RWPE1 (cell line): ENCODE results near the gene NCAN.
"Not testable (repeated sequence)": the region's sequence is repeated elsewhere in the genome, so short reads cannot be mapped to it uniquely, and the experiment has no call there.

Experiments used
- CTCF ChIA-PET: fragments of 350-600 bp; sonication (Branson Sonifier 250); formaldehyde crosslinking; extraction: SDS; loops from one replicate; lab custom pipeline; 2021; lab: Yijun Ruan, JAX
- POLR2A ChIA-PET: fragments of 400-600 bp; formaldehyde crosslinking; extraction: SDS; loops from one replicate; lab custom pipeline; 2020; ENCODE audit warnings: antibody characterized with exemption; ENCODE audit not compliant: low non-redundant PET; lab: Yijun Ruan, JAX
- DNase-seq: peaks from one replicate; pipeline ENCODE4 v3.0.0; 2012; ENCODE audit warnings: low spot score
- H3K27ac ChIP-seq: fragments of 450-650 bp; 2 replicates; pipeline ENCODE4 v1.5.1; 2017
- TF ChIP-seq, protein P1 (sequence below): fragments of 450-650 bp; conservative IDR thresholded peaks from 2 replicates; pipeline ENCODE4 v1.5.1; 2017; ENCODE audit warnings: low read depth, mild to moderate bottlenecking

NCAN gene

DNA sequence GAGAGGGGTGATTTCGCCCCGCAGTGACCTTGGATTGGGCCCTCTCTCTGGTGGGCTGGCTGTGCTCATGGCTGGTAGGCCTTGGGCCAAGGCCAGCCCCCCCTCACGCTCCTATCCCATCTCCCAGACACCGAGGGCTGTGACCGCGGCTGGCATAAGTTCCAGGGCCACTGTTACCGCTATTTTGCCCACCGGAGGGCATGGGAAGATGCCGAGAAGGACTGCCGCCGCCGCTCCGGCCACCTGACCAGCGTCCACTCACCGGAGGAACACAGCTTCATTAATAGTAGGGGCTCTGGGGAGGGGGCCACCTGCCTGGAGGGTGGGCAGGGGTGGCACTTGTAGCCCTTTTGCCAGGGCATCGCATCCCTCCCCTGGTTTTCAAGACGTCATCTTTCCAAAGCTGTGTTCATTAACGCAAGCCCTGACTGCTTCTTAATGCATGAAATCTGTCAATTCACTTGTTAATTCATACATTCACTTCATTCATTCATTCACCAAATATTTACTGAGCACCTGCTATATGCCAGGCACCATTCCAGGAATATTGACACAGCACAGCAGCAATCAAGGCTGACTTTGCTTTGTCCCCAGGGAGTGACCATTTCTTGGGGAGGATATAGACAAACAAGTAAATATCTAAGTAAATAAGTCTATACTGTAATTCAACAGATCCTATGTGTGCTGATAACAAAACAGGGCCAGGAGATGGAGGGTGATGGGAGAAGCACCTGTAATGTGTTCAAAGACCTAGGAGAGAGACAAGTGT lies 26.6 kb downstream of the NCAN start:
- POLR2A ChIA-PET, result no interaction called here
- no peak for DNase-seq
- TF ChIP-seq, protein P1, sequence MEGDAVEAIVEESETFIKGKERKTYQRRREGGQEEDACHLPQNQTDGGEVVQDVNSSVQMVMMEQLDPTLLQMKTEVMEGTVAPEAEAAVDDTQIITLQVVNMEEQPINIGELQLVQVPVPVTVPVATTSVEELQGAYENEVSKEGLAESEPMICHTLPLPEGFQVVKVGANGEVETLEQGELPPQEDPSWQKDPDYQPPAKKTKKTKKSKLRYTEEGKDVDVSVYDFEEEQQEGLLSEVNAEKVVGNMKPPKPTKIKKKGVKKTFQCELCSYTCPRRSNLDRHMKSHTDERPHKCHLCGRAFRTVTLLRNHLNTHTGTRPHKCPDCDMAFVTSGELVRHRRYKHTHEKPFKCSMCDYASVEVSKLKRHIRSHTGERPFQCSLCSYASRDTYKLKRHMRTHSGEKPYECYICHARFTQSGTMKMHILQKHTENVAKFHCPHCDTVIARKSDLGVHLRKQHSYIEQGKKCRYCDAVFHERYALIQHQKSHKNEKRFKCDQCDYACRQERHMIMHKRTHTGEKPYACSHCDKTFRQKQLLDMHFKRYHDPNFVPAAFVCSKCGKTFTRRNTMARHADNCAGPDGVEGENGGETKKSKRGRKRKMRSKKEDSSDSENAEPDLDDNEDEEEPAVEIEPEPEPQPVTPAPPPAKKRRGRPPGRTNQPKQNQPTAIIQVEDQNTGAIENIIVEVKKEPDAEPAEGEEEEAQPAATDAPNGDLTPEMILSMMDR, result no peak
- CTCF ChIA-PET, result no interaction called here
- H3K27ac ChIP-seq, result no peak overlapping the region

- H3K27ac ChIP-seq, result no peak overlapping the region
- POLR2A ChIA-PET, result no interaction called here
- DNase-seq, result no peak
- TF ChIP-seq, protein P1, result no peak
- CTCF ChIA-PET, result no interaction called here
Observed at GRCh38 chr19:19239675-19240074, 27.9 kb downstream of the NCAN start.

- H3K27ac ChIP-seq, result no peak overlapping the region
- POLR2A ChIA-PET, result no interaction called here
- CTCF ChIA-PET, result no interaction called here
- DNase-seq, result no peak
- TF ChIP-seq, protein P1, result no peak
Observed at GRCh38 chr19:19240476-19240875, 28.7 kb downstream of the NCAN start.

- no peak overlapping the region for H3K27ac ChIP-seq
- CTCF ChIA-PET, result no interaction called here
- POLR2A ChIA-PET, result no interaction called here
- no peak for DNase-seq
- TF ChIP-seq, protein P1, result no peak
Observed at GRCh38 chr19:19250196-19250801, 38.5 kb downstream of the NCAN start.

DNA sequence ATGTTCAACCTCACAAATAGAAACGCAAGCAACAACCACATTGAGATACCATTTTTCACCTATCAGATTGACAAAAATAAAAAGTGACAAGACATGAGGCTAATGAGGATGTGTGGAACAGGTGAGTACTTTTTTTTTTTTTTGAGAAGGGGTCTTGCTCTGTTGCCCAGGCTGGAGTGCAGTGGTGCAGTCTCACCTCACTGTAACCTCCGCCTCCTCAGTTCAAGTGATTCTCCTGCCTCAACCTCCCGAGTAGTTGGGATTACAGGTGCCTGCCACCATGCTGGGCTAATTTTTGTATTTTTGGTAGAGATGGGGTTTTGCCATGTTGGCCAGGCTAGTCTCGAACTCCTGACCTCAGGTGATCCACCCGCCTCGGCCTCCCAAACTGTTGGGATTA lies 41.7 kb downstream of the NCAN start:
- DNase-seq, CTCF ChIA-PET, H3K27ac ChIP-seq, POLR2A ChIA-PET: not testable (repeated sequence)

GRCh38 chr19:19256072-19256969 lies 44.6 kb downstream of the NCAN start:
- H3K27ac ChIP-seq, result no peak overlapping the region
- DNase-seq, result no peak
- ChIA-PET POLR2A (no interaction called here), CTCF (no interaction called here)
- TF ChIP-seq, protein P1, result no peak
